Immature natural killer cell (primary cell): ENCODE results near the gene FGFR3. TPM values are rescaled to one million over a fixed set of nuclear protein-coding genes. Genes with fewer than 3 reads are reported as not detected.
A peak's percentile ranks its signal among the peaks of the same experiment; 100 is the strongest.

Experiments used
- DNase-seq, 3 donors: peaks; one replicate each; pipeline ENCODE4 v3.0.0; 2022; ENCODE audit warnings: mixed read lengths in 1 of 3
- H3K27ac Mint-ChIP-seq, 6 donors: one replicate each; pipeline ENCODE4 v1.8.0; 2020; ENCODE audit warnings: mixed read lengths in 6 of 6, mild to moderate bottlenecking in 5 of 6, inconsistent platforms in 4 of 6, moderate library complexity in 3 of 6
- H3K27me3 Mint-ChIP-seq, 3 donors: one replicate each; pipeline ENCODE4 v1.8.0; 2020 to 2021; ENCODE audit warnings: low read depth in 3 of 3, mild to moderate bottlenecking in 3 of 3, mixed read lengths in 3 of 3, moderate library complexity in 3 of 3, inconsistent platforms in 1 of 3
- H3K36me3 Mint-ChIP-seq, 3 donors: one replicate each; pipeline ENCODE4 v1.8.0; 2020; ENCODE audit warnings: mixed read lengths in 3 of 3, inconsistent platforms in 2 of 3, mild to moderate bottlenecking in 2 of 3
- H3K4me1 Mint-ChIP-seq, 2 donors: one replicate each; pipeline ENCODE4 v1.8.0; 2020; ENCODE audit warnings: inconsistent platforms in 2 of 2, mild to moderate bottlenecking in 2 of 2, mixed read lengths in 2 of 2, moderate library complexity in 1 of 2
- H3K4me3 Mint-ChIP-seq, 5 donors: one replicate each; pipeline ENCODE4 v1.8.0; 2020; ENCODE audit warnings: mild to moderate bottlenecking in 5 of 5, mixed read lengths in 5 of 5, inconsistent platforms in 3 of 5, moderate library complexity in 3 of 5
- H3K9me3 Mint-ChIP-seq, 6 donors: one replicate each; pipeline ENCODE4 v1.8.0; 2020; ENCODE audit warnings: mild to moderate bottlenecking in 6 of 6, mixed read lengths in 6 of 6, inconsistent platforms in 4 of 6, moderate library complexity in 3 of 6
- polyA plus RNA-seq, 3 donors: library from polyadenylated mRNA; unstranded; fragments of 300-500 nt; fragmentation: Illumina TruSeq; gene quantifications; one replicate each; pipeline ENCODE4 v1.2.3, GENCODE V29; 2021

The FGFR3 gene
- polyA plus RNA-seq, 3 donors from 2014 or later = not detected

GRCh38 chr4:1812720-1813119 lies 19.6 kb downstream of the FGFR3 start:
- no peak overlapping the region for H3K4me3 Mint-ChIP-seq
- peaks cover 0 to 21% (median 0%) of the 10 kb centered on the region in 3 donors for H3K36me3 Mint-ChIP-seq
- no peaks in the 10 kb centered on the region for H3K27me3 Mint-ChIP-seq
- no peak for DNase-seq
- H3K27ac Mint-ChIP-seq = no peak overlapping the region
- H3K4me1 Mint-ChIP-seq = no peaks in the 10 kb centered on the region
- H3K9me3 Mint-ChIP-seq = no peaks in the 10 kb centered on the region

GRCh38 chr4:1813231-1813630 lies 20.1 kb downstream of the FGFR3 start:
- peaks cover 0 to 1% (median 0%) of the 10 kb centered on the region in 3 donors for H3K27me3 Mint-ChIP-seq
- no peak overlapping the region for H3K27ac Mint-ChIP-seq
- H3K4me1 Mint-ChIP-seq = no peaks in the 10 kb centered on the region
- H3K4me3 Mint-ChIP-seq = no peak overlapping the region
- DNase-seq = no peak
- H3K9me3 Mint-ChIP-seq = no peaks in the 10 kb centered on the region
- peaks cover 0 to 21% (median 0%) of the 10 kb centered on the region in 3 donors for H3K36me3 Mint-ChIP-seq

- H3K9me3 Mint-ChIP-seq = no peaks in the 10 kb centered on the region
- DNase-seq = no peak
- no peak overlapping the region for H3K27ac Mint-ChIP-seq
- peaks cover 0 to 1% (median 0%) of the 10 kb centered on the region in 3 donors for H3K27me3 Mint-ChIP-seq
- H3K36me3 Mint-ChIP-seq = peaks cover 0 to 21% (median 0%) of the 10 kb centered on the region in 3 donors
- H3K4me3 Mint-ChIP-seq = no peak overlapping the region
- H3K4me1 Mint-ChIP-seq = no peaks in the 10 kb centered on the region
These were observed 20.8 kb downstream of the FGFR3 start for GRCh38 chr4:1813915-1814314.

- H3K27ac Mint-ChIP-seq = no peak overlapping the region
- H3K36me3 Mint-ChIP-seq = peaks cover 3 to 25% (median 3%) of the 10 kb centered on the region in 3 donors
- no peak for DNase-seq
- H3K4me1 Mint-ChIP-seq = no peaks in the 10 kb centered on the region
- H3K27me3 Mint-ChIP-seq = peaks cover 0 to 1% (median 0%) of the 10 kb centered on the region in 3 donors
- H3K9me3 Mint-ChIP-seq = no peaks in the 10 kb centered on the region
- H3K4me3 Mint-ChIP-seq = no peak overlapping the region
These were observed 21.4 kb downstream of the FGFR3 start for GRCh38 chr4:1814453-1814852.

- DNase-seq = no peak
- Mint-ChIP-seq H3K27me3 (peaks cover 0 to 1% (median 0%) of the 10 kb centered on the region in 3 donors), H3K27ac (no peak overlapping the region), H3K36me3 (peaks cover 7 to 34% (median 11%) of the 10 kb centered on the region in 3 donors), H3K9me3 (no peaks in the 10 kb centered on the region), H3K4me1 (no peaks in the 10 kb centered on the region), H3K4me3 (no peak overlapping the region)
These were observed 22.3 kb downstream of the FGFR3 start for GRCh38 chr4:1815096-1815996.

DNA sequence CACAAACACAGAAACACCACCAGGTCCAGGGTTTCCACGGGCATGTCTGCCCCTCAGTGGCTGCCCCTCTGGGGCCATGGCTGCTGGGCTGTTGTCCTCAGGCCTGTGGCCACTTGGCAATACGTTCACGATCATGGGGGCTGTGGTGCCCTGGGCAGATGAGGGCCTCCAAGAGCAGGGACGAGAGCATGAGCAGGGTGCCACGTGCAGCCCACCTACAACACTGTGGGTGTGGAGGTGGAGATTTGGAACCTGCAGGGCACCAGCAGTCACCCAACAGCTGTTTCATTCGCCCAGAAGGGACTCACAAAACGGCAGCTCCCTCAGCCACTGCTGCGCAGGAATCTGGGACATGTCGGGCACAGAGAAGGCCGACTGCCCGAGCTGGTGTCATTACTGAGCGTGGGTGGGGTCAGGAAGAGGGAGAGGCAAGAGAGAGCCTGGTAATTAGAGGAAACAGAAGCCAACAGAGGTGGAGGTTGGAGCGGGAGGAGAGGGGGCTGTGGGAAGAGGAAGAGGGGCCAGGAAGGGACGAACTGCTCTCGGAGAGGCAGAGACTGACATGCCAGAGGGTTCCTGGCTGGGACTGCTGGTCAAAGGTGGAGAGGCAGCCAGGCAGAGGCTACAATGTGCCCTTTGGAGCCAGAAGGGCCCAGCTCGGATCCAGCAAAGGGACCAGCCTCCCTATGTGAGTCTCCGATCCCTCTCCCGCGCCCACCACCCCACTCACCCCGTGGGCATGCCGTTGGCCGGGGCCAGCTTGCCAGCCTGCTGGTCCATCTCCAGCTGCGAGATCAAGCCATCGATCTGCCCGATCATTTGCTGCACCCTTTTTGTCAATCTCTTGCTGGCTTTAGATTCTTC lies 23.1 kb downstream of the FGFR3 start:
- no peaks in the 10 kb centered on the region for H3K4me1 Mint-ChIP-seq
- no peak for DNase-seq
- H3K27ac Mint-ChIP-seq = no peak overlapping the region
- no peak overlapping the region for H3K4me3 Mint-ChIP-seq
- peaks cover 0 to 1% (median 0%) of the 10 kb centered on the region in 3 donors for H3K27me3 Mint-ChIP-seq
- H3K9me3 Mint-ChIP-seq = no peaks in the 10 kb centered on the region
- H3K36me3 Mint-ChIP-seq = peaks cover 7 to 35% (median 11%) of the 10 kb centered on the region in 3 donors

GRCh38 chr4:1819284-1819683 lies 26.2 kb downstream of the FGFR3 start:
- no peak overlapping the region for H3K4me3 Mint-ChIP-seq
- peaks cover 10 to 29% (median 13%) of the 10 kb centered on the region in 3 donors for H3K36me3 Mint-ChIP-seq
- peaks cover 0 to 2% (median 1%) of the 10 kb centered on the region in 3 donors for H3K27me3 Mint-ChIP-seq
- no peak for DNase-seq
- no peaks in the 10 kb centered on the region for H3K9me3 Mint-ChIP-seq
- H3K27ac Mint-ChIP-seq = peak overlapping the region in 1 of 6 donors; percentile 8
- no peaks in the 10 kb centered on the region for H3K4me1 Mint-ChIP-seq

- no peak for DNase-seq
- H3K27me3 Mint-ChIP-seq = peaks cover 0 to 2% (median 1%) of the 10 kb centered on the region in 3 donors
- H3K27ac Mint-ChIP-seq = peak overlapping the region in 1 of 6 donors; percentile 8
- H3K9me3 Mint-ChIP-seq = no peaks in the 10 kb centered on the region
- no peaks in the 10 kb centered on the region for H3K4me1 Mint-ChIP-seq
- no peak overlapping the region for H3K4me3 Mint-ChIP-seq
- H3K36me3 Mint-ChIP-seq = peaks cover 15 to 32% (median 16%) of the 10 kb centered on the region in 3 donors
These were observed 26.7 kb downstream of the FGFR3 start for GRCh38 chr4:1819816-1820215.

GRCh38 chr4:1821679-1822567 lies 28.8 kb downstream of the FGFR3 start:
- Mint-ChIP-seq H3K9me3 (no peaks in the 10 kb centered on the region), H3K36me3 (peaks cover 17 to 30% (median 20%) of the 10 kb centered on the region in 3 donors), H3K27ac (no peak overlapping the region), H3K4me3 (no peak overlapping the region), H3K4me1 (no peaks in the 10 kb centered on the region), H3K27me3 (peaks cover 0 to 3% (median 1%) of the 10 kb centered on the region in 3 donors)
- no peak for DNase-seq

- Mint-ChIP-seq H3K36me3 (peaks cover 18 to 31% (median 20%) of the 10 kb centered on the region in 3 donors), H3K4me1 (no peaks in the 10 kb centered on the region), H3K27ac (no peak overlapping the region), H3K4me3 (no peak overlapping the region), H3K27me3 (peaks cover 0 to 3% (median 1%) of the 10 kb centered on the region in 3 donors), H3K9me3 (no peaks in the 10 kb centered on the region)
- no peak for DNase-seq
These were observed 29.8 kb downstream of the FGFR3 start for GRCh38 chr4:1822568-1823544.

DNA sequence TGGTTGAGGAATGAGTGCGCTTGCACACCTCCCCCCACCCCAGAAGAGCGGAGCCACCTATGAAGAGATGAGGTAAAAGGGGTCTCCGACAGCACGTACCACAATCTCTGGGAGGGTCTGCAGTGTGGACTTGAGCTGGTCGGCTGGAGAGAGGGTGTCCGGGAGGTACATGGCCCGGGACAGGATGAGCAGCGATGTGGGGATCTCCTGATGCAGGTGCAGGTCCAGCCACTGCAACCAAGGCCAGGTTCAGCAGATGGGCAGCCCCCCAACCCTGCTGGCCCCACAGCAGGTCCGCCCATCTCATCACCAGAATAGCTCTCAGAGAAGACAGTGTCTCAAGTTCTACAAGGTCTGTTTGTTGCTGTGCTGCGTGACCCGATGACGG lies 30.4 kb downstream of the FGFR3 start:
- Mint-ChIP-seq H3K27me3 (peaks cover 0 to 3% (median 0%) of the 10 kb centered on the region in 3 donors), H3K27ac (no peak overlapping the region), H3K4me3 (no peak overlapping the region), H3K36me3 (peaks cover 18 to 31% (median 20%) of the 10 kb centered on the region in 3 donors), H3K4me1 (no peaks in the 10 kb centered on the region), H3K9me3 (no peaks in the 10 kb centered on the region)
- DNase-seq = no peak

DNA sequence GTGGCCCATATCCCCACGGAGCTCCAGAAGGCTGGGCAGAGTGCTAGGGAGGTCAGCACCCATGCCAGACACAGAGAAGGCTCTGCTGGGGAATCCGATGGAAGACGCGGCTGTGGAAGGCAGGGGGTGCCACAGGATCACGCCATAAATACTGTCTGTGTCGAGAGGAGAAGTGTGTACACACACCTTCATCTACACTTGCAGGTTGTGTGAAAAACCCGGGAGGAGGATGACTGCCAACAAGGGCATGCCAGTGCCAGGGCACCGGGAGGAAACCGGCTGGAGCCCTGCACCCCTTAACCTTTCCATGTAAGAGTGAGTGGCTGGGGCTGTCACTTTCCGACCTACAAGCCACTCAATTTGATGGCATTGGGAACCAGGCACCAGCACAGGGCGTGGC lies 31.7 kb downstream of the FGFR3 start:
- Mint-ChIP-seq H3K27me3 (peaks cover 0 to 3% (median 0%) of the 10 kb centered on the region in 3 donors), H3K36me3 (peaks cover 13 to 27% (median 19%) of the 10 kb centered on the region in 3 donors), H3K9me3 (no peaks in the 10 kb centered on the region), H3K4me3 (no peak overlapping the region), H3K27ac (no peak overlapping the region), H3K4me1 (peaks cover 1 to 3% of the 10 kb centered on the region in 2 donors)
- DNase-seq = no peak
